HG03060 (cell line): ENCODE results near the gene OVOL3.
"Not testable (repeated sequence)": the region's sequence is repeated elsewhere in the genome, so short reads cannot be mapped to it uniquely, and the experiment has no call there.

Experiments used
- ATAC-seq: cut with Tn5 transposase; IDR thresholded peaks from one replicate; pipeline ENCODE4 v1.9.1; 2021; ENCODE audit warnings: low read depth, moderate number of reproducible peaks; ENCODE audit not compliant: unreplicated experiment

OVOL3 gene

GRCh38 chr19:36110487-36111199, at the start of gene OVOL3:
OVOL3 (plus strand) TSS chr19:36111143; CDS start chr19:36111203, 60 bp downstream.
- no peak for ATAC-seq

- no peak for ATAC-seq
Measured at GRCh38 chr19:36061367-36061766, 49.6 kb upstream of the OVOL3 start.

- no peak for ATAC-seq
Measured at GRCh38 chr19:36064826-36065225, 46.1 kb upstream of the OVOL3 start.

GRCh38 chr19:36067681-36068080, 43.3 kb upstream of the OVOL3 start:
- ATAC-seq, result no peak

GRCh38 chr19:36068810-36069499, 42.0 kb upstream of the OVOL3 start:
- not testable (repeated sequence) for ATAC-seq

- no peak for ATAC-seq
Measured at GRCh38 chr19:36072081-36072480, 38.9 kb upstream of the OVOL3 start.

- no peak for ATAC-seq
Measured at GRCh38 chr19:36073121-36073876, 37.6 kb upstream of the OVOL3 start.

GRCh38 chr19:36079389-36079945, 31.5 kb upstream of the OVOL3 start:
- ATAC-seq, result no peak

GRCh38 chr19:36081385-36081784, 29.6 kb upstream of the OVOL3 start:
- ATAC-seq, result no peak

- ATAC-seq, result no peak
Measured at GRCh38 chr19:36081894-36082293, 29.0 kb upstream of the OVOL3 start.

GRCh38 chr19:36082916-36083315, 28.0 kb upstream of the OVOL3 start:
- no peak for ATAC-seq

GRCh38 chr19:36084231-36085009, 26.5 kb upstream of the OVOL3 start:
- ATAC-seq, result no peak

GRCh38 chr19:36086326-36086725, 24.6 kb upstream of the OVOL3 start:
- no peak for ATAC-seq

- ATAC-seq, result no peak
Measured at GRCh38 chr19:36089847-36090246, 21.1 kb upstream of the OVOL3 start.

GRCh38 chr19:36090910-36091695, 19.8 kb upstream of the OVOL3 start:
- no peak for ATAC-seq

GRCh38 chr19:36092566-36092965, 18.4 kb upstream of the OVOL3 start:
- no peak for ATAC-seq

GRCh38 chr19:36093146-36093662, 17.7 kb upstream of the OVOL3 start:
- ATAC-seq, result no peak

GRCh38 chr19:36093687-36094086, 17.3 kb upstream of the OVOL3 start:
- ATAC-seq, result no peak

- no peak for ATAC-seq
Measured at GRCh38 chr19:36097036-36097435, 13.9 kb upstream of the OVOL3 start.
